ENCODE results near the gene ST8SIA1.

GRCh38 chr12:22250762-22251161 lies 83.7 kb downstream of the ST8SIA1 start:
- TF ChIP-seq POLR2A (IDR thresholded peaks at IDR 0.05; ENCODE audit: low read length) (no peak), GATA1 (IDR thresholded peaks at IDR 0.05; ENCODE audit: low read depth, low read length) (no peak)

All from erythroblast (primary cell).